Inflammatory macrophage treated with lipopolysaccharide for 1 hour (primary cell): ENCODE results near the gene ATR.
"Not testable (repeated sequence)": the region's sequence is repeated elsewhere in the genome, so short reads cannot be mapped to it uniquely, and the experiment has no call there.

ENCODE experiments used
- DNase-seq, 2 donors: peaks; one replicate each; pipeline ENCODE4 v3.0.0-alpha.2; 2020 to 2022

The ATR gene

GRCh38 chr3:142578329-142579223 lies at the start of gene ATR:
ATR (minus strand) TSS chr3:142578733; CDS start chr3:142578704, 29 bp downstream.
- DNase-seq: peak; percentile 98

- no peak for DNase-seq
These were observed 48.4 kb upstream of the ATR start for GRCh38 chr3:142626971-142627370.

- DNase-seq: no peak
These were observed 46.6 kb upstream of the ATR start for GRCh38 chr3:142625153-142625440.

GRCh38 chr3:142624341-142625152 lies 46.0 kb upstream of the ATR start:
- DNase-seq: no peak

- DNase-seq: no peak
These were observed 44.7 kb upstream of the ATR start for GRCh38 chr3:142623194-142623593.

- no peak for DNase-seq
These were observed 43.9 kb upstream of the ATR start for GRCh38 chr3:142622405-142622804.

GRCh38 chr3:142618917-142619461 lies 40.5 kb upstream of the ATR start:
- no peak for DNase-seq

GRCh38 chr3:142615171-142615570 lies 36.6 kb upstream of the ATR start:
- no peak for DNase-seq

- DNase-seq: no peak
These were observed 35.6 kb upstream of the ATR start for GRCh38 chr3:142614059-142614626.

- no peak for DNase-seq
These were observed 35.0 kb upstream of the ATR start for GRCh38 chr3:142613491-142613890.

GRCh38 chr3:142611206-142611605 lies 32.7 kb upstream of the ATR start:
- no peak for DNase-seq

- DNase-seq: no peak
These were observed 30.6 kb upstream of the ATR start for GRCh38 chr3:142609136-142609535.

GRCh38 chr3:142608631-142609030 lies 30.1 kb upstream of the ATR start:
- no peak for DNase-seq

GRCh38 chr3:142604940-142605339 lies 26.4 kb upstream of the ATR start:
- no peak for DNase-seq

- not testable (repeated sequence) for DNase-seq
These were observed 24.8 kb upstream of the ATR start for GRCh38 chr3:142603386-142603705.

GRCh38 chr3:142602619-142603385 lies 24.3 kb upstream of the ATR start:
- DNase-seq: no peak

GRCh38 chr3:142601713-142602112 lies 23.2 kb upstream of the ATR start:
- no peak for DNase-seq

- DNase-seq: no peak
These were observed 19.4 kb upstream of the ATR start for GRCh38 chr3:142597906-142598305.

GRCh38 chr3:142596726-142597088 lies 18.2 kb upstream of the ATR start:
- no peak for DNase-seq

GRCh38 chr3:142595951-142596725 lies 17.6 kb upstream of the ATR start, which contains the start of gene PLS1:
PLS1 (plus strand) TSS chr3:142596393; CDS start chr3:142664238, 67,845 bp downstream.
- peak; percentile 60 to 88 for DNase-seq

- no peak for DNase-seq
These were observed 17.0 kb upstream of the ATR start for GRCh38 chr3:142595581-142595950.

- DNase-seq: no peak
These were observed 16.6 kb upstream of the ATR start for GRCh38 chr3:142595141-142595540.
